ENCODE data around the gene PRKD2. TPM values are rescaled to one million over a fixed set of nuclear protein-coding genes. Genes with fewer than 3 reads are reported as not detected.

Gene PRKD2
- total RNA-seq, 4 donors from 2014 or later = 57.0 to 88.8 (median 64.0) TPM

GRCh38 chr19:46753420-46754155, 36.7 kb upstream of the PRKD2 start:
- Histone ChIP-seq H3K27me3 (no peaks in the 10 kb centered on the region), H3K9me3 (no peaks in the 10 kb centered on the region), H3K36me3 (peaks cover 0 to 14% (median 0%) of the 10 kb centered on the region in 3 donors), H3K4me3 (no peak overlapping the region), H3K4me1 (peaks cover 0 to 7% (median 0%) of the 10 kb centered on the region in 4 donors), H3K27ac (no peak overlapping the region)
- DNase-seq = peak; percentile 67 to 82 (median 71)
- TF ChIP-seq POLR2A (IDR thresholded peaks at IDR 0.05) (no peak), CTCF (IDR thresholded peaks at IDR 0.05) (peak in 5 of 6 experiments; percentile 35 to 57 (median 55))

- Histone ChIP-seq H3K27me3 (no peaks in the 10 kb centered on the region), H3K4me1 (peaks cover 0 to 22% (median 8%) of the 10 kb centered on the region in 4 donors), H3K9me3 (no peaks in the 10 kb centered on the region), H3K4me3 (no peak overlapping the region), H3K27ac (no peak overlapping the region), H3K36me3 (no peaks in the 10 kb centered on the region)
- DNase-seq = peak; percentile 76 to 88 (median 82)
- TF ChIP-seq POLR2A (IDR thresholded peaks at IDR 0.05) = no peak
- TF ChIP-seq CTCF (IDR thresholded peaks at IDR 0.05) = peak; percentile 59 to 83 (median 69)
Observed at GRCh38 chr19:46748325-46749109, 31.6 kb upstream of the PRKD2 start.

GRCh38 chr19:46746281-46747057, 29.6 kb upstream of the PRKD2 start, which contains the start of gene STRN4:
Gene STRN4 (minus strand): TSS chr19:46746450. CDS start chr19:46746430, 20 bp downstream.
- Histone ChIP-seq H3K27me3 (no peaks in the 10 kb centered on the region), H3K4me1 (peaks cover 0 to 27% (median 8%) of the 10 kb centered on the region in 4 donors), H3K36me3 (peaks cover 0 to 4% (median 0%) of the 10 kb centered on the region in 3 donors), H3K27ac (peak within 1 kb of the TSS; percentile 85 to 94 (median 90)), H3K9me3 (no peaks in the 10 kb centered on the region), H3K4me3 (peak within 1 kb of the TSS; percentile 91 to 100 (median 100))
- TF ChIP-seq POLR2A (IDR thresholded peaks at IDR 0.05) (peak in 1 of 2 donors; percentile 75), CTCF (IDR thresholded peaks at IDR 0.05) (no peak)
- peak; percentile 40 to 78 (median 74) for DNase-seq

GRCh38 chr19:46745521-46746280, 28.8 kb upstream of the PRKD2 start, which contains the start of gene FKRP:
Gene FKRP (plus strand): TSS chr19:46746057. CDS start chr19:46755451, 9,394 bp downstream.
- peak in 1 of 3 donors; percentile 38 for DNase-seq
- TF ChIP-seq POLR2A (IDR thresholded peaks at IDR 0.05) (no peak), CTCF (IDR thresholded peaks at IDR 0.05) (no peak)

More at GRCh38 chr19:46745521-46746280, 28.8 kb upstream of the PRKD2 start, which contains the start of gene FKRP:
- Histone ChIP-seq H3K27me3 (no peaks in the 10 kb centered on the region), H3K27ac (peak within 1 kb of the TSS; percentile 85 to 94 (median 90)), H3K9me3 (no peaks in the 10 kb centered on the region), H3K36me3 (peaks cover 0 to 6% (median 0%) of the 10 kb centered on the region in 3 donors), H3K4me1 (peaks cover 0 to 27% (median 8%) of the 10 kb centered on the region in 4 donors), H3K4me3 (peak within 1 kb of the TSS; percentile 91 to 100 (median 100))

All from Peyer's patch (tissue), 4 donors.